LoVo (cell line): ENCODE measurements around the gene HIVEP1.

Experiments
- DNase-seq: peaks from one replicate; pipeline ENCODE4 v3.0.0-alpha.2; 2016; ENCODE audit warnings: low spot score

The HIVEP1 gene

DNA sequence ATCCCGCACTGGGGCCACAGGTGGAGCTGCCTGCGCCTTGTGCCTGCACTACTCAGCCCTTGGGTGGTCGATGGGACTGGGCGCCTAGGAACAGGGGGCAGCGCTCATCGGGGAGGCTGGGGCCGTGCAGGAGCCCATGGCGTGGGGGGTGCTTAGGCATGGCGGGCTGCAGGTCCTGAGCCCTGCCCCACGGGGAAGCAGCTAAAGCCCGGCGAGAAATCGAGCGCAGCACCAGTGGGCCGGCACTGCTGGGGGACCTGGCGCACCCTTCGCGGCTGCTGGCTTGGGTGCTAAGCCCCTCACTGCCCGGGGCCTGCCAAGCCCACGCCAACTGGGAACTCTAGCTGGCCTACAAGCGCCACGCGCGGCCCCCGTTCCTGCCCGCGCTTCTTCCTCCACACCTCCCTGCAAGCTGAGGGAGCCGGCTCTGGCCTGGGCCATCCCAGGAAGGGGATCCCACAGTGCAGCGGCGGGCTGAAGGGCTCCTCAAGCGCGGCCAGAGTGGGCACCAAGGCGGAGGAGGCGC, 5.8 kb downstream of the HIVEP1 start:
- no peak for DNase-seq

DNA sequence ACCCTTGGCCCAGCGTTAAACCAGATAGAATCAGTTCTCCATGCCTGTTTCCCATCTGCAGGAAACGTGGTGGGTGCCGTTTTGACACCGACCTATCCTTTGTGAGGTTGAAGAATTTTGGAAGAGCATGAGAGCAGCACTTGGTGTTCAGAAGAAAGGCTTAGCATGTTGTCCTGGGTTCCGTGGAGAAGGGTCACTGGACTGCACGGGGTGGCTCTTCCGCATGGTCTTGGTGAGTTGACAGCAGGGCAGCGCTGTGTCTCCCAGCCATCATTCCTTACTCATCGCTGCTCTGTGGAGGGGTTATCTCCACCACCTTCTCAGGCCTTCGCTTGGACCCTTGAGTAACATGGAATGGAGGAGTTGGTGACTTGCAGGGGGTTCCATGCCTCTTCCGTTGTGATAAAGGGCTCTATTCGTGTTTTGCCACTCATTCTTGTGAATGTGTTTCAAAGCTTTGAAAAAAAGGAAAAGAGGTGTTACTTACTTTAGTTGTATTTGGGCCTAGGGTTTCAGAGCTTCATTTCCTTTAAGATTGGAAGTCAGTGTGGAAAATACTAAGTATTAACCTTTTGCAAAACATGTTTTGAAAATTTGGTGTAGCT, 8.2 kb downstream of the HIVEP1 start:
- no peak for DNase-seq

DNA sequence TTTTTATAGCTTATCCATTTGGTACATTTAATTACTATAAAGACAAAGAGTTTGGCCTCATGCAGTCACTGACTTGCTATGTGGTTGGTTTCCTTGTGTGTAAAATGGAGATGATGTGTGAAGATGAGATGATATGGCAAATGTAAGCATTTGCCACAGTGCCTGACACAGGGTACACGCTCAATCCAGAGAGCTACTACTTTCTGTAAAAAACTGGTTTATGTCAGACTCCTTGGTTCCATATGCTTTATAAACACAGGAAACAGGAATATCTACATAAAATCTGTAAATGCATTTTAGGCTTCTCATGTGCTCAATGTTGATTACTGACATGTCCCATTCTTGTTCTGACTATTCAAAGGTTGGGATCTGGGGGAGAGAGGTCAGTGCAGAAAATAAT, 10.4 kb downstream of the HIVEP1 start:
- DNase-seq = no peak

DNA sequence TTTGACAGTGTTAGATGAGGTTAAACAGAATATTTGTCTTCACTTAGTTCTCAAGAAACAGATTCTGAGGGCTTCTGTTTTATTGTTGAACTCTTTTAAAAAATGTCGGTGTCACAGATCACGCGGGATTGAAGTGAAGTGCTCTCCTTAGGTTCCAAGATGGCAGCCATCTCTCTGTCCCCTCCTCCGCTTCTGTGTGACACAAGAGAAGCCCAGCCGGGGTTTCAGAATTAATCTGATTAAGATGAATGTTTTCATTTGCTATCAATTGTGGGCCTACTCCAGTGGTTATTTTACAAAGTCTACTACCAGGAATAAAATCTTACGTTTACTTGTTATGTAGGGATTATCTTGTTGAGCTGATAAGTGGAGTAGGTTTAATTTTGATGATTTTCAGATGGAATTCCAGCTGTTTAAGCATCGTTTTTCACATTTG, 10.9 kb downstream of the HIVEP1 start:
- DNase-seq = no peak

DNA sequence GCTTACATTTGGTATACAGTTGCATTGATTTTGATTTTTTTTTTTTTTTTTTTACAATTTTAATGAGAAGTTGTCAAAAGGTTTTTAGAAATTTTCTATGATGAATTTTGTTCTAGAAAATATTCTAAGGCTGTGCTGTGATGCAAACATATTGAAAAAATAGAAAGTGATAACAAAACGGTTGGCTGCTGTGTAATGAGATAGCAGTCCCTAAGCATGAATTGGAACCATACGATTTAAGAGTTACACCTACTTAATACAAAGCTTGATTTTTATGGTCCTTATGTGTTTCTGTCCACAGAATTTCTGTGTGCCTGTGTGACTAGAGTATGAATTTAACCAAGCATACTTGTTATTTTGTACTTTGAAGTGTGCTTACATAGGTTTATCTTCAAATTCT, 12.1 kb downstream of the HIVEP1 start:
- DNase-seq = no peak

DNA sequence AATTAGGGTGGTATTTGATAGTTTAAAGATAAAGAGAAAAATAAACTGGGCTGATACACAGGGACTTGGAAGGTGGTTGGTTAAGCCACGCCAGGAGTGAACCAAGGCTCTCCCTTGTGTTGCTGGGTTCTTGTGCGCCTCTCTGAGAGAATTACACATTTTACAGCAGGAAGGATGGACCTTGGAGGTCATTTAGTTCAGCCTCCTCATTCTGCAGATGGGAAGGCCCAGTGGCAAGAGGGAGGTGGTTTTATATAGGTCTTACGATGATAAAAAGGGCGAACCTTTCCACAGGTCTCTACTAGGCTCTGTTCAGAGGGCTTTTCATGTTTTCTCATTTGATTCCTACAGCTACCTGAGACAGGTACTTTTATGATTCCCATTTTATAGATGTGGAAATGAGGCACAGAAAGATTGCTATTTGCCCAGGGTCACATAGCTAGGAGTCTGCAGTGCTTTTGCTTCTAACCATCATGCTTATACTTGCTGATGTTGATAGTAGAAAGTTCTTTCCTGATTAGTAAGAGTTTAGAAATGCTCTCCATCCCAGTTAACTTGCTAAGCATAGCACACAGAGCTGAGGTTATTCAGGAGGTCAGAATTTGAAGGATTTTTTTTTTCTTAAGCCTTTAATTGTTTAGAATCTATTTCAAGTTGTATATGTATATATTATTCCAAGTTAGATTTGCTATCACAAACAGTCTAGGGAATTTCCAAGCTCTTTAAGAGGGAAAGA, 12.8 kb downstream of the HIVEP1 start:
- no peak for DNase-seq

DNA sequence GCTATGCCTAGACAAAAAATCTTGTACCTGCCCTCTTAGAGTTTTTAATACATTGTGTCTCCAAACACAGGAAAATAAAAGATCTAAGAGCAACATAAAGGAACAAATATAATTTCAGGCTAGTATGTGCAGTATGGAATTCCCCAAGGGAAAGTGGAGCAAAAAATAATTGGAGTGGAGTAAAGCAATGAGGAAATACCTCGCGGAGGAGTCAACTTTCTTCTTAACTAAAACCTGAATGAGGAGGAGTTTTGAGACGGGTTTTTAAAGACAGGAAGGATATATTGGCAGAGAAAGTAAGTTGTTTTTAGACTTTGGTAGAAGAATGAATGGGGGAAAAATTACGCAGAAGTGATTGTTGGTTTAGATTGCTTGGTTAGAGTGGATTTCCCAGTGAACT, 14.0 kb downstream of the HIVEP1 start:
- no peak for DNase-seq

DNA sequence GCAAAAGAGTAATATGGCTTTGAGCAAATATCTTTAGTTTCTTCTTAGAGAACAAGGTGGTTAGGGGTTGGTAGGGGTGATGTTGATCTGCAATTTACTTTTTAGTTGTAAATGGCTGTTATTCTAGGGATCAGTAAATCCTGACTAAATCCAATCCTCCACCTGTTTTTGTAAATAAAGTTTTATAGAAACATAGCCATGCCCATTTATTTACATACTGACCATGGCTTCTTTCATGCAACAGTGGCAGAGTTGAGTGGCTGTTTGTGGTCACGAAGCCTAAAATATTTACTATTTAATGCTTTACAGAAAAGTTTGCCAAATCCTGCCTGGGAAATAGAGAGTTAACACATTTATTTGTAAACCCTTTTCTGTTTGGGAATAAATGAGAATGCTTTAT, 14.7 kb downstream of the HIVEP1 start:
- no peak for DNase-seq

DNA sequence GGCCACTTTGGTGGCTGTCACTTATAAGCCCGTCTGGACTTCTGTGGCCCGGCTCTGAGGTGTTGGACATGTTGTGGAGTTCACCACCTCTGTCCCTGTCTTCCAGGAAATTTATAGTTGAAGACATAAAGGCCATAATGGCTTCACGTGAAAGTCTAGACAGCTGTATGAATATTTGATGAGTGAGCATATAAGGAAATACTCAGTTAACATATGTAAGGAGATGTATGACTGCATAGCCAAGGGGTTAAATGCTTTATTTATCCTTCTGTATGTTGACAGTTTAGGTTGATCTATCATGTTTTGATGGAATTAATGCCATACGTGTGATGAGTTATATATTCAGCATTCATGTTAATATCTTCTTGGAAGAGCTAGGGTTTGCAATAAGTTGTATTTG, 16.1 kb downstream of the HIVEP1 start:
- no peak for DNase-seq

DNA sequence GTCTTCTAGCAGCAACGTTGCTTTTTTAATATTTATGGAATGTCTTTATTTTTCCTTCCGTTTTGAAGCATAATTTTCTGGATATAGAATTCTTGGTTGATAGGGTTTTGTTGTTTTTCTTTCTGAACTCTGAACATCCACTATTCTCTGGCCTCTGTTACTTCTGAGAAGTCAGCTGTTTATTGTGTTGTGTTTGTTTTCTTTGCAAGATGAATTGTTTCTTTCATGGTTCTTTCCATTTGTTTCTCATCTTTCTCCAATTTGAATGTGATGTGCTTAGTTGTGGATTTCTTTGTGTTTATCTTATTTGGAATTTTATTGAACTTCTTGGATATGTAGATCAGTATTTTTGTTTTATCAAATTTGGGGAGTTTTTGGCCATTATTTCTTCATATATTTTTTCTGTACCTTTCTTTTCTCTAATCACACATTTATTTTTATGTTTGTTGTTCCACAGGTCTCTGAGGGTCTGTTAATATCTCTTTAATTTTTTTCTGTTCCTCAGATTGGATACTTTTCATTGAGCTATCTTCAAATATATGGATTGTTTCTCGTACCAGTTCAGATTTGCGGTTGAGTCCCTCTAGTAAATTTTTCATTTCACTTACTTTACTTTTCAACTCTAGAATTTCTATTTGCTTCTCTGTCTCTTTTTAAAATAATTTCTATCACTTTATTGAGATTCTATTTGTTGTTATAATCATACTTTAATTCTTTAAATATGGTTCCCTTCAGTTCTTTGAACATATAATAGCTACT, 18.0 kb downstream of the HIVEP1 start:
- no peak for DNase-seq

DNA sequence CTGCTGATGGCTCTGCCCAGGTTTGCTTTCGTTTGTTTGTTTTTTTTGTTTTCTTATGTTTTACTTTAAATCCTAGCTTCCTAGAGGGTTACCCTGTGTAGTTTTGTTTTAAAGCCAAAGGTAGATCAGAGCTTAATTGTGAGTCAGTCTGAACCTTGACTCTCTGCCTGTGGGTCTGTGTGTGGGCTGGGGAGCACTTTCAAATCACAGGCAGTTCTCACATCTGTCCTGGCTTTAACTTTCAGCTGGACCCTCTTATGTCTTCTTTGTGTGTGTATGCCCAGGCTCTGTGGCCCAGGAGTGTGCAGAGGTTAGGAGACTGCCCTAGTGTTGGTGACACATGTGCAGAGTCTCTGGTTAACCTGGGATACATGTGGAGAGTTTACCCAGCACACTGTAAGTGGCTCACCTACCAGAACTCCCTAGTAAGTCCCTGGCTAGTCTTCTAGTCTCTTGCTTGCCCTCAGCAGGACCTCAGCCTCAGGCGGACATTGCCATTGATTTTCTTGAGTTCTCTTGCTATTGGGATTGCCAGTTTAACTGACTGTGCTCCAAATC, 19.0 kb downstream of the HIVEP1 start:
- no peak for DNase-seq

DNA sequence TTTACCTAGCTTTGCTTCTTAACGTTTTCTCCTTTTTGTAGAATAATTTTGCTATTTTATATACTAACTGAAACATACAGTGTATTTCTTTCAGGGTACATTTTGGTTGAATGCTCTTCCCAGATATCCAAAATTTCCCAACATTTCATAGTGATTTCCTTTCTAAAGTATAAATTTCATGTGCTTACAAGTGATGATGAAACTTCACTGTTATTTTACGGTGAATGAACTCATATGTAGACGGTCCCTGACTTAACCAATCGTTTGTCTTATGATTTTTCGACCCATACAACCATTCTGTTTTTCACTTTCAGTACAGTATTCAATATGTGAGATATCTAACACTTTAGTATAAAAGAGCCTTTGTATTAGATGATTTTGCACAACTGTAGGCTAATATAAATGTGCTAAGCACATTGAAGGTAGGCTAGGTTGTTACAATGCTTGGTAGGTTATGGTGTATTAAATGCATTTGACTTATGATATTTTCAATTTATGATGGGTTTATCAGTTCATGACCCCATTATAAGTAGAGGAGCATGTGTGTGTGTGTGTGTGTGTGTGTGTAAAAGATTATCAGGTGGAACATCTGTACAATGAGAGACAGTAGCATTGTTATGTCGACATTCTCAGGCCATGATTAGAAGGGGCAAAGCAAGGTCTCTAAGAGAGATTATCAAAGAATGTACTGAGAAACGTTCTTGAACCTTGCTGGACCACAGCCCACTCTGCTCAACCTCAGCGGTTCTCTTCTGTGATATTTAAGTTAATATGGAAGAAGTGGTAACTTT, 20.9 kb downstream of the HIVEP1 start:
- DNase-seq = no peak

DNA sequence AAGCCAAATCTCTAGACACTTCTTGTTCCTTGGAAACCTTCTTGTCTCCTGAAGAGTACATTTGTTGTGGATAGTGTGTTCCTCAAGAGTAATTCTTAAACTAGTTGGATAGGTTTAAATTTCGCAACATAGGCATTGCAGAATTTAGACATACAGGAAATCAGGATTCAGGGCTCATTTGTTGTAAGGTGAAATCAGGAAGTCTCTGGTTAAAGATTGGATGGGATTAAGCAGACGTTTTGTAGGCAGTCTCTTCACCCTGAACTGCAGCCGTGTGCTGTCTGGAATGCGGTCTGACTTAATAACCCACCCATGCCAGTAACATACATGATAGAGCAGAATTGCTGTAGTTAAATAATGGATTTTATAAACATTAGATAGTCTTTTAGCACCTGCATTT, 21.7 kb downstream of the HIVEP1 start:
- DNase-seq = no peak

DNA sequence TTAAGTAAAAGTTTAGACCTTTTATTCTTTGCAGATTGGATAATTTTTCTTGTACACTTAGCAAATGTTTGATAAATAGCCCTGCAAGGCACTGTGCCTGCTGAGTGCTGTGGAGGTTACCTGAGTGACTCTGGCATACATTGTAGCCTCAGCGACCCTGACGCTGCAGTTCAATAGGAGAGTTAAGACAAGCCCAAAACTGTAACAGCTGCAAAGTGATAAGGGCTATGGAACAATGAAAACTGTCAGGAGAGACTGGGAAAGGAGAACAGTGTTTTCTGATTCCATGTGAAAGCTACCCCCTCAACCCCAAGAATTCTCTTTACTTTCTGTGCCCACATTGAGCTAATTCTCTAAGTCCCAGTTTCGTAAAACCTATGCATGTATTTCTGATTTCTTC, 22.2 kb downstream of the HIVEP1 start:
- no peak for DNase-seq

DNA sequence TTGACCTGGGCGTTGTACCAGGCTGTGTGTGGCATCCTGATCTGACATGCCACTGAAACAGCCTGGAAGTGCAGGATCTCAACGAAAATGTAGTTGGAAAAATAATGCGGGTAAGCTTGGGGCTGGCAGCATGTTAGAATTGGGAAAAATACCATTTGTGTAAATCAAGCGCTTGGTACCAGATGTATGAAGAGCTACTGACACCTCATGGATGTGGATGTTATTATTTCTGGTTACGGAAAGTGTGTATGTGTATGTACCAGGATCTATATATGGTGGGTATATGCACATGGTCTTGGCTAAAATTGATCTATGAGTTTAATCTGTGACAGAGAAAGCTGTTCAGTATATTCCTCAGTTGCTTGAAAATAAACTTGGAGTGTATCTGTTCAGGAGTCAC, 22.7 kb downstream of the HIVEP1 start:
- no peak for DNase-seq

DNA sequence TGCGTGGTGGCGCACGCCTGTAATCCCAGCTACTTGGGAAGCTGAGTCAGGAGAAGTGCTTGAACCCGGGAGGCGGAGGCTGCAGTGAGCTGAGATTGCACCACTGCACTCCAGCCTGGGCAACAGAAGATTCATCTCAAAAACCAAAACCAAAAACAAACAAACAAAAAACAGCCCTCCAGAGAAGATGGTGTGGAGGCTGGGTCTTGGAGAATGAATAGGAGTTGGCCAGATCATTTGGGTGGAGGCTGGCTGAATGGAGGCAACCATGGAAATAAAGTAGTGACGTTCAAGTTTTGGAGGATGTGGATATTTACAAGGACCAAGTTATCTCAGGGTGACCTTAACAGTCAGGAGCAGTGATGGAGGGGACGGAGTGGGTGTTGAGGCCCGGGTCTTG, 24.7 kb downstream of the HIVEP1 start:
- DNase-seq = no peak

DNA sequence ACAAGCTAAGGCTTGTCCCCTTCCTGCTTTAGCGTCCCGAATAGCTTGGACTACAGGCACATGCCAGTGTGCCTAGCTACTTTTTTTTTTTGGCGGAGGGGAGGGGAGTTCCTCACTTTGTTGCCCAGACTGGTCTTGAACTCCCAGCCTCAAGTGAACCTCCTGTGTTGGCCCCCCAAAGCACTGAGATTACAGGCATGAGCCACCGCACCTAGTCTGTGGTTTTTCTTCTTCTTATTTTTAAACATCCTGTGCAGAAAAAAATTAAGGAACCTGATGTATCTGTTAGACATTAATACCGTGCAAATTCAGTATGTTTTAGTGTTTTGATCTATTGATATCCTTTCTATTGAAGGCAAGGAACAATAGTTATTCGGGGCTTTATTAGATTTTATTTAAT, 25.7 kb downstream of the HIVEP1 start:
- DNase-seq = no peak

DNA sequence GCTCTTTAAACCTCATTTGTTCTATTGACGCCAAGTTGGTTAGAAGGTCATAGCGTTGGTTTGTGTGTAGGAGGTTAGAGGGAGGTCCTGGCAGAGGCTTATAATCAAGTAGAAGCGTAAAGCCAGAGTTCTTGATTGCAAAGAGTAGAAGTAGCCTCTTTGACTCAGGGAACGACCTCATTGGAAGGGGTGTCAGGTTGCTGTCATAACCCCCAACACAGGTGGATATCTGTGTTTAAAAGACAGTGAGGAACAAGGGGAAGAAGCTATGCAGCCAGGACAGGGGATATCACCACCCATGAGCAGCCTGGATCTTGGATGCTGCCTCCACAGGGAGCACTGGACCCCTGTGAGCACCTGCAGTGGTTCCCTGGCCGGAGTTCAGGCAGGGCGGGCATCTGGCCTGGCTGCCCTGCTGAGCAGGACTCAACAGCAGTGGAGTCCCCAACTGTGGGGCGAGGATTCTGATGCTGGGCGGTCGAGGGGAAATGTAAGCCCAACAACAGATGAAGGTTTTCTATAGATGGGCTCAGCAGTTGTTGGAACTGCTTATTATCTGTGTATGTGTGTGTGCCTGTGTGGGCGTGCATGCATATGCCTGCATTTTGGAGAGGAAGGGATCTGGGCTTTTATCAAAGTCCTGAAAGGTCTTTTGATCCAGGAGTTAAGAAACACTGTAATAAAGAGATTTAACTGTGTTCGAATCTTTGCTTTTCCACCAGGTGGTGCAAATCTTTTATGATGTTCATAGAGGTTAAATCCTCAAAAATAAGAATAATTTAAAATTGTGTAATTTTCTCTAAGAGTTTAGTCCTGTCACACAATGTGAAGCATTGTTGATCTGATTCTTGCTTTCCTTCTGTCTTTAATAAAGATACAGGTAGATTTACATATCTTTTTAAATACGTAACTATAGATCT, 27.7 kb downstream of the HIVEP1 start:
- no peak for DNase-seq

DNA sequence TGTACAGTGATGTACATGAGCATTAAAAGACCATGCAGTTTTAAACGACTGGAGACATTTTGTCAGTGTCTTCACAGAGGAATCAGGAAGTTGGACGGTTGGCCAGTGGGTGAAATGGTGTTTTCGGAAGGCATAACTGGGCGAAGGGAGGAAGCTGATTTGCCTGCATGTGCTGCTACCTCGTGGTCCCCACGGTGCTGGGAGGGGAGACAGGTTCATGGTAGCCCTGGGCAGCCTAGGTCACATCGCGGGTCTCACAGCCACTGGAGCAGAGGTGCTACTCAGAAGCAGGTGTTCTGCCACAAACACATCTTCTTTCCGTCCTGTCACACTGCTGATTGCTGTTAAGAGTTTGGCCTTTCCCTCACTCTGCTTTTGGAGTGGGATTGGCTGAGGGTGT, 35.2 kb downstream of the HIVEP1 start:
- DNase-seq = no peak

DNA sequence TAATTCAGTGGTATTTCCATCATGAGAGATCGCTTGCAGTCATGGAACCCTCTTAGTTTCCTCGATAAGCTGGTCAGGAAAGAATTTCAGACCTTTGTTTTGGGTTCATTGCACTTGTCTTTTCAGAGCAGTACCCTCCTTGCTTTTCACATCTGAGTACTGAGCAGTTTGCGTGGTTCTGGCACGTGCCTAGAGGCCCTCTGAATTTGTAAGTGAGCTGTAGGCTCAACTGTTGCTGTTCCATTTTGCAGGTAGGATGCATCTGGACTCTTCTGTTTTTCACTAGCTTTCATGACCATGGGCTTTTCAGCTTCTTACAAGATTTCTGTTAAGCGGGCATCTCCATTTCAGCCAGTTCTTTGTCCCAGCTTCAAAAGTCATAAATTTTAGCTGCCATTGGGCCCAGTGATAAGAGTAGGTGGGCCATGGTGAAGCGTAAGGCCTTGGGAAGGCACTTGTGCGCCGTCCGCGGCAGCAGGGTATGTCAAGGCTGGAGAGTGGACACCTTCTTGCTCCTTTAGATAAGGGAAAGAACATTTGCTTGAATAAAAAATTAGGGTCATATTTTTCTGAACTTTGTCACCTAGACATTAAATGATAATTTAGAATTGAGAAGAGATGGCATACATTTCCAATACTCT, 35.8 kb downstream of the HIVEP1 start:
- DNase-seq = no peak
